ENCODE data around the gene NET1.

GRCh38 chr10:5485290-5485689 is 72.9 kb downstream of the NET1 start:
- no peak for TF ChIP-seq CTCF (IDR thresholded peaks at IDR 0.05)
- no peak for TF ChIP-seq POLR2A (IDR thresholded peaks at IDR 0.05; ENCODE audit: low read depth)
- no peak for TF ChIP-seq EP300 (IDR thresholded peaks at IDR 0.05)
- no peak for TF ChIP-seq POLR2AphosphoS5 (IDR thresholded peaks at IDR 0.05)

Measured in esophagus muscularis mucosa (tissue), 4 donors.